HG03045 (cell line): ENCODE measurements around the gene GGT6.

Source experiments
- ATAC-seq: cut with Tn5 transposase; IDR thresholded peaks from one replicate; pipeline ENCODE4 v1.9.1; 2021; ENCODE audit warnings: mild to moderate bottlenecking, moderate library complexity; ENCODE audit not compliant: unreplicated experiment

GGT6 gene

GRCh38 chr17:4509401-4509800, 51.0 kb downstream of the GGT6 start:
- no peak for ATAC-seq

GRCh38 chr17:4508207-4508606, 52.2 kb downstream of the GGT6 start:
- ATAC-seq: no peak

GRCh38 chr17:4507361-4508111, 52.8 kb downstream of the GGT6 start:
- ATAC-seq: no peak
